Measurements from ENCODE around the gene MGST3.

DNA sequence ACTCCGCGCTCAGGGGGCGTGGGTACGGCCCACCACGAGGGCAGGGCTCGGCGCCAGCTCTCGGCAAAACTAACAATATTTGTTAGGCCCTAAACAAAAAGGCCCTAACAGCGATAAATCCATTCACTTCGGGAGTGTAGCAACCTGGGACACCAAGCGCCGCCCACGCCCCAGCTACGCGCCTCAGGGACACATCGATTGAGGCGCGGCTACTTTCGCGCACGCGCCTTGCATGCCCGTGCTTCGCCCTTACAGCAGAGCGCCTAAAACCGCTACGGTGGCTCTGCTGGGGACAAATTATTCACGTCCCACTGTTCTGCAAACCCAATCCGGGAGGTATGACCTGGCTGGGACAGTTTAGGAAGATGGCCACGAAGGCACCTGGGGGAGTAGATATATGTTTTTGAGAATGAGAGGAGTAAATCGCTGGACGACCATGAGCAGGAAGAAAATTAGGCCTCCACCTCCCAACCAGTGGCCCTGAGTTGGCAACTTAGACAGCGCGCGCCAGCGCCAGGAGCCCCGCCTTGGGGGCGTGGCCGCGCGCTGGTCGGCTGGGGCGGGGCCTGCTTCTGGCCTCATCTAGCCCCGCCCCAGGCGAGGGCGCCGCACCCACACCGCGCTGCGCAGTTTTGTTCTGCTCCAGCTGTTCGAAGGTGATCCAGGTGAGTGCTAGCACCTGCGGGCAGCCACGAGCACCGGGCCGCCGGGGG is at the start of gene MGST3:
- TF ChIP-seq, protein P1, sequence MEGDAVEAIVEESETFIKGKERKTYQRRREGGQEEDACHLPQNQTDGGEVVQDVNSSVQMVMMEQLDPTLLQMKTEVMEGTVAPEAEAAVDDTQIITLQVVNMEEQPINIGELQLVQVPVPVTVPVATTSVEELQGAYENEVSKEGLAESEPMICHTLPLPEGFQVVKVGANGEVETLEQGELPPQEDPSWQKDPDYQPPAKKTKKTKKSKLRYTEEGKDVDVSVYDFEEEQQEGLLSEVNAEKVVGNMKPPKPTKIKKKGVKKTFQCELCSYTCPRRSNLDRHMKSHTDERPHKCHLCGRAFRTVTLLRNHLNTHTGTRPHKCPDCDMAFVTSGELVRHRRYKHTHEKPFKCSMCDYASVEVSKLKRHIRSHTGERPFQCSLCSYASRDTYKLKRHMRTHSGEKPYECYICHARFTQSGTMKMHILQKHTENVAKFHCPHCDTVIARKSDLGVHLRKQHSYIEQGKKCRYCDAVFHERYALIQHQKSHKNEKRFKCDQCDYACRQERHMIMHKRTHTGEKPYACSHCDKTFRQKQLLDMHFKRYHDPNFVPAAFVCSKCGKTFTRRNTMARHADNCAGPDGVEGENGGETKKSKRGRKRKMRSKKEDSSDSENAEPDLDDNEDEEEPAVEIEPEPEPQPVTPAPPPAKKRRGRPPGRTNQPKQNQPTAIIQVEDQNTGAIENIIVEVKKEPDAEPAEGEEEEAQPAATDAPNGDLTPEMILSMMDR (optimal IDR thresholded peaks at IDR 0.05 in 1 of 3, IDR thresholded peaks at IDR 0.05 in 1 of 3, conservative IDR thresholded peaks at IDR 0.05 in 1 of 3; ENCODE audit: extremely low read depth in 1 of 3, insufficient read depth in 2 of 3, low read length in 3 of 3), result no peak
- TF ChIP-seq EZH2 (IDR thresholded peaks at IDR 0.05; ENCODE audit: low read length), result no peak

Measured in keratinocyte (primary cell).